AG20443 (cell line): ENCODE data around the gene FSD2.

ENCODE experiments used
- DNase-seq: peaks from one replicate; pipeline ENCODE4 v3.0.0; 2012; ENCODE audit warnings: low spot score, mixed read lengths

FSD2 gene

GRCh38 chr15:82805994-82806406 lies at the start of gene FSD2:
FSD2 (minus strand) TSS chr15:82806069; CDS start chr15:82787390, 18,679 bp downstream.
- no peak for DNase-seq

- DNase-seq: no peak
Observed at GRCh38 chr15:82854554-82854953, 48.7 kb upstream of the FSD2 start.

- DNase-seq: no peak
Observed at GRCh38 chr15:82852941-82853561, 47.2 kb upstream of the FSD2 start.

- DNase-seq: peak; percentile 34
Observed at GRCh38 chr15:82851981-82852511, 46.2 kb upstream of the FSD2 start.

GRCh38 chr15:82851306-82851850 lies 45.5 kb upstream of the FSD2 start:
- no peak for DNase-seq

GRCh38 chr15:82850731-82851130 lies 44.9 kb upstream of the FSD2 start:
- no peak for DNase-seq

GRCh38 chr15:82849556-82850512 lies 44.0 kb upstream of the FSD2 start:
- DNase-seq: peak; percentile 86

- DNase-seq: no peak
Observed at GRCh38 chr15:82848241-82848993, 42.5 kb upstream of the FSD2 start.

GRCh38 chr15:82847703-82848102 lies 41.8 kb upstream of the FSD2 start:
- DNase-seq: no peak

GRCh38 chr15:82846621-82847020 lies 40.8 kb upstream of the FSD2 start:
- DNase-seq: no peak

GRCh38 chr15:82845686-82846085 lies 39.8 kb upstream of the FSD2 start:
- DNase-seq: no peak

- no peak for DNase-seq
Observed at GRCh38 chr15:82843566-82843965, 37.7 kb upstream of the FSD2 start.

- no peak for DNase-seq
Observed at GRCh38 chr15:82840166-82840565, 34.3 kb upstream of the FSD2 start.

GRCh38 chr15:82839136-82839535 lies 33.3 kb upstream of the FSD2 start:
- DNase-seq: no peak

- no peak for DNase-seq
Observed at GRCh38 chr15:82838096-82838735, 32.3 kb upstream of the FSD2 start.

GRCh38 chr15:82835391-82835917 lies 29.6 kb upstream of the FSD2 start:
- no peak for DNase-seq

- DNase-seq: no peak
Observed at GRCh38 chr15:82833362-82833682, 27.5 kb upstream of the FSD2 start.

GRCh38 chr15:82832601-82833361 lies 26.9 kb upstream of the FSD2 start:
- DNase-seq: peak; percentile 88

- no peak for DNase-seq
Observed at GRCh38 chr15:82831894-82832600, 26.2 kb upstream of the FSD2 start.
